ENCODE measurements around the gene DNAJB9.

DNAJB9 gene

DNA sequence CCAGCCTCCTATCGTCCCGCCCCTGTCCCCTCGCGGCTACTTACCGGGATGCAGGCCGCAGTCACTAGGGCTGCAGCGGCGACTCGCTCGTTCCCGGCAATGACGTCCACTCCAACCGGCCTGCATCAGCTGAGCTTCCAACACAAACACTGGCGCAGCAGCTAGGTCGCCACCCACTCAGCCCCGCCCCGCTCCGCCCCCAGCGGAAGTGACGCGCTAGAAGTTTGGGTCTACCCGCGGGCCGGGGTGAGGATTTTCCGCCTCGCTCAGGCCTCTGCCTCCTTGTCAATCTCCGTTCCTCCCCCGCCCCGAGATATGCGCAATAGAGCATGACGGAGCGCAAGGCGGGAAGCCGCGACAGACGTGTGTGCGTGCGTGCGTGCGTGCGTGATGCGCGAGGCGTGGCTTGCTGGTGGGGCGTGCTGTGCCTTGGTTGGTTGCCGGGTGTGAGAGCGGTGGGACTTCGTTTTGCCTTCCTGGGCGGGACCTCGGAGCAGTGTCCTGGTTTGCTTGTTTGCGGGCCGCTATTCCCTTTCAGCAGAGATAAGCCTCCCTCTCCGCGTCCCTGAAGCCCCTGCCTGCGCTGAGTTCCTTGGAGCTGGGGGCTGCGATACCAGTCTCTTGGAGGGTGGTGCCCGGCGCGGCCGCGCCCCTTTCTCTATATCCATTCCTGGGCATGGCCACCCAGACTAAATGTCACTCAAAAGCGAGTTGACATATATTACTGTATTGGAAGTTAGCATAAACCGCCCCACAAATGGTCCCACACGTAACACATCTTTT is 43.5 kb upstream of the DNAJB9 start, which contains the start of gene PNPLA8:
PNPLA8 (minus strand) TSS at position 151 of the 783 bp plus-strand sequence. CDS start 10,644 bp downstream, outside the sequence.
- TF ChIP-seq, protein P1, sequence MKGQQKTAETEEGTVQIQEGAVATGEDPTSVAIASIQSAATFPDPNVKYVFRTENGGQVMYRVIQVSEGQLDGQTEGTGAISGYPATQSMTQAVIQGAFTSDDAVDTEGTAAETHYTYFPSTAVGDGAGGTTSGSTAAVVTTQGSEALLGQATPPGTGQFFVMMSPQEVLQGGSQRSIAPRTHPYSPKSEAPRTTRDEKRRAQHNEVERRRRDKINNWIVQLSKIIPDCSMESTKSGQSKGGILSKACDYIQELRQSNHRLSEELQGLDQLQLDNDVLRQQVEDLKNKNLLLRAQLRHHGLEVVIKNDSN (IDR thresholded peaks at IDR 0.05) = peak; percentile 64
- TF ChIP-seq, protein P2, sequence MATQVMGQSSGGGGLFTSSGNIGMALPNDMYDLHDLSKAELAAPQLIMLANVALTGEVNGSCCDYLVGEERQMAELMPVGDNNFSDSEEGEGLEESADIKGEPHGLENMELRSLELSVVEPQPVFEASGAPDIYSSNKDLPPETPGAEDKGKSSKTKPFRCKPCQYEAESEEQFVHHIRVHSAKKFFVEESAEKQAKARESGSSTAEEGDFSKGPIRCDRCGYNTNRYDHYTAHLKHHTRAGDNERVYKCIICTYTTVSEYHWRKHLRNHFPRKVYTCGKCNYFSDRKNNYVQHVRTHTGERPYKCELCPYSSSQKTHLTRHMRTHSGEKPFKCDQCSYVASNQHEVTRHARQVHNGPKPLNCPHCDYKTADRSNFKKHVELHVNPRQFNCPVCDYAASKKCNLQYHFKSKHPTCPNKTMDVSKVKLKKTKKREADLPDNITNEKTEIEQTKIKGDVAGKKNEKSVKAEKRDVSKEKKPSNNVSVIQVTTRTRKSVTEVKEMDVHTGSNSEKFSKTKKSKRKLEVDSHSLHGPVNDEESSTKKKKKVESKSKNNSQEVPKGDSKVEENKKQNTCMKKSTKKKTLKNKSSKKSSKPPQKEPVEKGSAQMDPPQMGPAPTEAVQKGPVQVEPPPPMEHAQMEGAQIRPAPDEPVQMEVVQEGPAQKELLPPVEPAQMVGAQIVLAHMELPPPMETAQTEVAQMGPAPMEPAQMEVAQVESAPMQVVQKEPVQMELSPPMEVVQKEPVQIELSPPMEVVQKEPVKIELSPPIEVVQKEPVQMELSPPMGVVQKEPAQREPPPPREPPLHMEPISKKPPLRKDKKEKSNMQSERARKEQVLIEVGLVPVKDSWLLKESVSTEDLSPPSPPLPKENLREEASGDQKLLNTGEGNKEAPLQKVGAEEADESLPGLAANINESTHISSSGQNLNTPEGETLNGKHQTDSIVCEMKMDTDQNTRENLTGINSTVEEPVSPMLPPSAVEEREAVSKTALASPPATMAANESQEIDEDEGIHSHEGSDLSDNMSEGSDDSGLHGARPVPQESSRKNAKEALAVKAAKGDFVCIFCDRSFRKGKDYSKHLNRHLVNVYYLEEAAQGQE (IDR thresholded peaks at IDR 0.05; ENCODE audit: low read depth) = no peak
- TF ChIP-seq YY1 (IDR thresholded peaks at IDR 0.05; ENCODE audit: low read depth) (no peak), TCF12 (IDR thresholded peaks at IDR 0.05; ENCODE audit: low read depth) (no peak), EGR1 (IDR thresholded peaks at IDR 0.05) (peak; percentile 75), ZBTB7A (IDR thresholded peaks at IDR 0.05; ENCODE audit: low read depth) (no peak), FOXM1 (IDR thresholded peaks at IDR 0.05; ENCODE audit: borderline replicate concordance, low read depth) (no peak), RAD21 (IDR thresholded peaks at IDR 0.05; ENCODE audit: low read depth) (no peak), NFIC (IDR thresholded peaks at IDR 0.05) (no peak), TEAD4 (IDR thresholded peaks at IDR 0.05) (no peak), EP300 (IDR thresholded peaks at IDR 0.05; ENCODE audit: borderline replicate concordance) (no peak), CEBPB (IDR thresholded peaks at IDR 0.05) (no peak), CREB1 (IDR thresholded peaks at IDR 0.05; ENCODE audit: low read depth) (peak; percentile 83), TAF1 (IDR thresholded peaks at IDR 0.05; ENCODE audit: low read depth) (peak; percentile 41; the same call in 1 of the 2 replicates)
- TF ChIP-seq, protein P3, sequence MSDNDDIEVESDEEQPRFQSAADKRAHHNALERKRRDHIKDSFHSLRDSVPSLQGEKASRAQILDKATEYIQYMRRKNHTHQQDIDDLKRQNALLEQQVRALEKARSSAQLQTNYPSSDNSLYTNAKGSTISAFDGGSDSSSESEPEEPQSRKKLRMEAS (IDR thresholded peaks at IDR 0.05) = peak; percentile 92

DNA sequence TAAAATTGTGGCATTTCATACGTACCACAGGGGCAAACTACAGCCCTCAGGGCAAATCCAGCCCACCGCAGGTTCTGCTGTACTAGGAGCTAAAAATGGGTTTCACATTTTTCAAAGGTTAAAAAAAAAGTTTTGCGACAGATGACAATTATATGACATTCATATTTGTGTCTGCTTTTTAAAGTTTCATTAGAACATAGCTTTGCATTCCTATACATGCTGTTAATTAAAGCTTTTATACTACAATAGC is 43.0 kb upstream of the DNAJB9 start:
- TF ChIP-seq TAF1 (IDR thresholded peaks at IDR 0.05; ENCODE audit: low read depth) (no peak), RAD21 (IDR thresholded peaks at IDR 0.05; ENCODE audit: low read depth) (no peak), FOXM1 (IDR thresholded peaks at IDR 0.05; ENCODE audit: borderline replicate concordance, low read depth) (no peak), NFIC (IDR thresholded peaks at IDR 0.05) (no peak), CEBPB (IDR thresholded peaks at IDR 0.05) (no peak)
- TF ChIP-seq, protein P3 (IDR thresholded peaks at IDR 0.05) = no peak

DNA sequence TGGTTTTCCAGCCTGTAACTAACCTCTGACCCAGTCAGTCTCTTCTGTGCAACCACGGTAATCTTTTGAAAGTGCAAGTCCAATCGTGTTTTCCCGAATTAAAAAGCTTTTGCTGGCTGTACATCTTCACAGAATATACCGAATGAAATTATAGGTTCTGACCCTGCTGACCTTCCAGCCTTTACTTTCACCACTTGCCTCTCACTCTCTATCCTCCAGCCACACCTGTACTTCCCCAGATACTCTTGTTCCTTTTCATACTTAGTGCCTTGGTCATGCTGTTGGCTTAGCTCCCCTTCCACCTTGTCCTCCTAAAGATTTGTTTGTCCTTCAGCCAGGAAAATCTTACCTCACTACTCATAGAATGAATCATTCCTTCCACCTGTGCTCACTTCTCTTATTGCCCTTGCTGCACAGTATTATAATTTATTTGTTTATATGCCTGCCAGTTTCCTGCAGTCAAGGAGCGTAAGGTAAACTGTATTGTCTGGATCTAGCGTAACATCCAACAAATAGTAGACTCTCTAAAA is 41.4 kb upstream of the DNAJB9 start:
- TF ChIP-seq ZBTB7A (IDR thresholded peaks at IDR 0.05; ENCODE audit: low read depth) (no peak), CEBPB (IDR thresholded peaks at IDR 0.05) (no peak), RAD21 (IDR thresholded peaks at IDR 0.05; ENCODE audit: low read depth) (no peak), CREB1 (IDR thresholded peaks at IDR 0.05; ENCODE audit: low read depth) (no peak), NFIC (IDR thresholded peaks at IDR 0.05) (peak; percentile 78), TCF12 (IDR thresholded peaks at IDR 0.05; ENCODE audit: low read depth) (peak; percentile 56; the same call in 1 of the 2 replicates), YY1 (IDR thresholded peaks at IDR 0.05; ENCODE audit: low read depth) (no peak), TEAD4 (IDR thresholded peaks at IDR 0.05) (peak; percentile 13; the same call in 1 of the 2 replicates), FOXM1 (IDR thresholded peaks at IDR 0.05; ENCODE audit: borderline replicate concordance, low read depth) (no peak), TAF1 (IDR thresholded peaks at IDR 0.05; ENCODE audit: low read depth) (no peak), EGR1 (IDR thresholded peaks at IDR 0.05) (no peak), EP300 (IDR thresholded peaks at IDR 0.05; ENCODE audit: borderline replicate concordance) (peak; percentile 87)
- TF ChIP-seq, protein P1 (IDR thresholded peaks at IDR 0.05) = no peak
- TF ChIP-seq, protein P3 (IDR thresholded peaks at IDR 0.05) = no peak
- TF ChIP-seq, protein P2 (IDR thresholded peaks at IDR 0.05; ENCODE audit: low read depth) = no peak

DNA sequence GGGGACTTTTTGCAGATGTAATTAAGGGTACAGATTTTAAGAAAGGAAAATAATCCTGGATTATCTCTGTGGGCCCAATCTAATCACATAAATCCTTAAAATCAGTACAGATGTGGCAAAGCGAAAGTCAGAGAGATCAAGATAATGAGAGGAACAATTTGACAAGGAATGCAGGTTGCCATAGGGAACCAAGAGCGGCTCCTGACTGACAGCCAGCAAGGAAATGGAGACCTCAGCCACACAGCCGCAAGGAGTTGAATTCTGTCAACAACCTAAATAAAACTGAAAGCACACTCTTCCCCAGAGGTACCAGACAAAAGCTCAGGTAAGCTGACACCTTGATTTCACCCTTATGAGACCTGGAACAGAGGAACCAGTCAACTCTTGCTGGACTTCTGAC is 40.3 kb upstream of the DNAJB9 start:
- TF ChIP-seq, protein P3 (IDR thresholded peaks at IDR 0.05) = no peak
- TF ChIP-seq, protein P1 (IDR thresholded peaks at IDR 0.05) = no peak
- no peak for TF ChIP-seq RAD21 (IDR thresholded peaks at IDR 0.05; ENCODE audit: low read depth)

DNA sequence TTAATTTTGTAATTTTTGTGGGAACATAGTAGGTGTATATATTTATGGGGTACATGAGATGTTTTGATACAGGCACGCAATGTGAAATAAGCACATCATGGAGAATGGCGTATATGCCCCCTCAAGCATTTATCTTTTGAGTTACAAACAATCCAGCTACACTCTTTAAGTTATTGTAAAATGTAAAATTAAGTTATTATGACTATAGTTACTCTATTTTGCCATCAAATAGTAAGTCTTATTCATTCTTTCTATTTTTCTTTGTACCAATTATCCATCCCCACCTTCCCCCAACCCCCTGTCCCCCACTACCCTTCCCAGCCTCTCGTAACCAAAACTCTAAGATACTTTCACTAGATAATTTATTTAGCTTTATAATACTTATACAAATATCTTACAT is 36.0 kb upstream of the DNAJB9 start:
- TF ChIP-seq FOXM1 (IDR thresholded peaks at IDR 0.05; ENCODE audit: borderline replicate concordance, low read depth) (no peak), EGR1 (IDR thresholded peaks at IDR 0.05) (no peak), ZBTB7A (IDR thresholded peaks at IDR 0.05; ENCODE audit: low read depth) (no peak), TAF1 (IDR thresholded peaks at IDR 0.05; ENCODE audit: low read depth) (no peak), CEBPB (IDR thresholded peaks at IDR 0.05) (no peak), TCF12 (IDR thresholded peaks at IDR 0.05; ENCODE audit: low read depth) (no peak), TEAD4 (IDR thresholded peaks at IDR 0.05) (no peak), CREB1 (IDR thresholded peaks at IDR 0.05; ENCODE audit: low read depth) (no peak), YY1 (IDR thresholded peaks at IDR 0.05; ENCODE audit: low read depth) (no peak), EP300 (IDR thresholded peaks at IDR 0.05; ENCODE audit: borderline replicate concordance) (no peak), NFIC (IDR thresholded peaks at IDR 0.05) (no peak)
- TF ChIP-seq, protein P1 (IDR thresholded peaks at IDR 0.05) = no peak
- TF ChIP-seq, protein P3 (IDR thresholded peaks at IDR 0.05) = no peak
